Jurkat, Clone E6-1 (cell line): ENCODE results near the gene NELFCD.
A peak's percentile ranks its signal among the peaks of the same experiment; 100 is the strongest.
"Not testable (repeated sequence)": the region's sequence is repeated elsewhere in the genome, so short reads cannot be mapped to it uniquely, and the experiment has no call there.

Source experiments
- DNase-seq: peaks from one replicate; pipeline ENCODE4 v3.0.0-alpha.2; 2011; ENCODE audit warnings: low read depth, low spot score
- H3K4me3 ChIP-seq: 2 replicates; pipeline ENCODE4 v1.5.1; 2011; ENCODE audit warnings: mild to moderate bottlenecking, low read length, control low read depth, moderate library complexity

Gene NELFCD

GRCh38 chr20:58969439-58969838, 11.6 kb upstream of the NELFCD start:
- DNase-seq, result no peak
- no peak overlapping the region for H3K4me3 ChIP-seq

- no peak for DNase-seq
- no peak overlapping the region for H3K4me3 ChIP-seq
These were observed 10.9 kb upstream of the NELFCD start for GRCh38 chr20:58970146-58970545.

GRCh38 chr20:58971429-58971828, 9.6 kb upstream of the NELFCD start:
- no peak for DNase-seq
- H3K4me3 ChIP-seq, result no peak overlapping the region

- DNase-seq, result no peak
- no peak overlapping the region for H3K4me3 ChIP-seq
These were observed 7.9 kb upstream of the NELFCD start for GRCh38 chr20:58973179-58973578.

DNA sequence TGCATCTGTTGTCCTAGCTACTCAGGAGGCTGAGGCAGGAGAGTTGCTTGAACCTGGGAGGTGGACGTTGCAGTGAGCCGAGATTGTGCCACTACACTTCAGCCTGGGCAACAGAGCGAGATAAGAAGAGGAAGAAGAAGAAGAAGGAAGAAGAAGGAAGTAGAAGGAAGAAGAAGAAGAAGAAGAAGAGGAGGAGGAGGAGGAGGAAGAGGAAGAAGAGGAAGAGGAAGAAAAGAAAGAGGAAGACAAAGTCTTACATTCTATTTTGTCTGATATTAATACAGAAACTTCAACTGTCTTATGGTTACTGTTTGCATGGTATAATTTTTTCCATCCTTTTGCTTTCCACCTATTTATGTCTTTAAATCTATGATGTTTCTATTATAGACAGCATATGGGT, 7.2 kb upstream of the NELFCD start:
- no peak for DNase-seq
- H3K4me3 ChIP-seq, result no peak overlapping the region

DNA sequence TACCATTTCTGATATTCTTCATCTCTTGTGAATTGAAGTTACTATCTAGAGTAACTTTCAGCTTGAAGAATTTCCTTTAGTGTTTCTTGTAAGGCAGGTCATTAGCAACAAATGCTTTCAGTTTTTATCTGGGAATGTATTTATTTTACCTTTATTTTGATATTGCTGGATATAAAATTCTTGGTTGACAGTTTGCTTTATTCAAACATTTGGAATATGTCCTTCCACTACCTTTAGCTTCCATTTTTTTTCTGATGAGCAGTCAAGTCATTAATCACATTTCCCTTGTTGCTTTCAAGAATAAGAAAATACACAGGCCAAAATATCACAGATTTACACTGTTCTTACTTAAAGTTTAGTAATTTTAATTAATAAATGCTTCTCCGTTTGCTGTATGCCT, 5.7 kb upstream of the NELFCD start:
- no peak overlapping the region for H3K4me3 ChIP-seq
- DNase-seq, result no peak

- H3K4me3 ChIP-seq, result no peak overlapping the region
- no peak for DNase-seq
These were observed 4.9 kb upstream of the NELFCD start for GRCh38 chr20:58976061-58976730.

DNA sequence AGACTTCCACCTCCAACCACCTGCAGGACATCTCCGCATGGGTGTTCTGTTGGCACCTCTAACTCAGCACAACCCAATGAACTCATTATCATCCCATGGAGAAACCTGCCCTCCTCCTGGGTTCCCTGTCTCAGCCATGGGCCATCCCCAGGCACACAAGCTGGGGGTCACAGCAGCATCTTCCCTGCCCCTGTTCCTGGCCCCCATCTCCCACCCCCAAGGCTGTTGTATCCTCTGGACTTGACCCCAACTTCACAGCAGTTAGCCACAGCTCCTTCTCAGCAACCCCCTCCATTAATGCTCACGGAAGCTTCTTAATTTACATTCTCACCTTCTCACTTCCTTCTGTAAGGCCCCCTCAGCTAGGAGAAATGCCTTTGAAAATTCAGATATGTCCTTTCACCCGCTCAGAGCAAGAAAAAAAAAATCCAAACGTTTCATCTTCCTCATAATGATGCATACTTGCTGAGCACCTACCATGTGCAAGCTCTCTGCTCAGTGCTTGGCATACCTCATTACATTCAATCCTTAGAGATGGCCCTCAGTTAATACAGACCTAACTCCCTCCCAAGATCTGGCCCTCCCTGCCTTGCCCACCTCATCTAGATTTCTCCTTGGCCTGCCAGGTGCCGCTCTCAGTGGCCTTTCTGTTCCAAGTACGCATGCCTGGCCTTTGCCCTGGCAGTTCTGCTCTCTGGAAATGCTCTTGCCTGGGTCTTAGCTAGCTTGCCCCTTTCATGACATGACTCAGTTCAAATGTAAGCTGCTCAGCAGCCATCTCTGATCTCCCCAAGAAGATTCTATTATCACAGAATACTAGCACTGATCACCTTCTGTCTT, 2.5 kb upstream of the NELFCD start:
- H3K4me3 ChIP-seq, result no peak overlapping the region
- DNase-seq, result no peak

- peak overlapping the region; percentile 98 for H3K4me3 ChIP-seq
- no peak for DNase-seq
These were observed 740 bp downstream of the NELFCD start for GRCh38 chr20:58981628-58982364.

GRCh38 chr20:58982406-58983114, 1.5 kb downstream of the NELFCD start:
- peak overlapping the region; percentile 98 for H3K4me3 ChIP-seq

GRCh38 chr20:58983115-58983468, 2.0 kb downstream of the NELFCD start:
- DNase-seq, H3K4me3 ChIP-seq: not testable (repeated sequence)

More at GRCh38 chr20:58982406-58983114, 1.5 kb downstream of the NELFCD start:
- no peak for DNase-seq

DNA sequence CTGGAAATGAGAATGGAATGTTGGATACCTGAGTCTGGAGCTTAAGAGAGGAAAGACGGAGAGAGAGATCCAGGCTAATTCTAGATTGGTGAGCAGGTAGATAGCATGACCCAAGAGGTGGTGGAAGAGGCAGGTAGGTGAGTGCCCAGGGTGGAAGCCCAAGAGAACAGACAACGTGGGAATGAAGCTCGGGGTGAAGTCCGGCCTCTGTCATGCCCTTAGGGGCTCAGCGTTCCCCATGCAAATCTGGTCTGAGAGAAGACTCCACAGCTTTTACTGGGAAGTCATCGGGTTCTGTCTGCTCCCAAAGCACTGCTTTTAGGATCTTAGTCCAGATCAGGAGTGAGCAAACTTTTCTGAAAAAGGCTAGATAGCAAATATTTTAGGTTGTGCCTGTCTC, 3.6 kb downstream of the NELFCD start:
- H3K4me3 ChIP-seq, result no peak overlapping the region
- DNase-seq, result no peak

- H3K4me3 ChIP-seq, result no peak overlapping the region
- DNase-seq, result no peak
These were observed 4.6 kb downstream of the NELFCD start for GRCh38 chr20:58985656-58986055.

GRCh38 chr20:58986286-58986967, 5.4 kb downstream of the NELFCD start:
- DNase-seq, result no peak

DNA sequence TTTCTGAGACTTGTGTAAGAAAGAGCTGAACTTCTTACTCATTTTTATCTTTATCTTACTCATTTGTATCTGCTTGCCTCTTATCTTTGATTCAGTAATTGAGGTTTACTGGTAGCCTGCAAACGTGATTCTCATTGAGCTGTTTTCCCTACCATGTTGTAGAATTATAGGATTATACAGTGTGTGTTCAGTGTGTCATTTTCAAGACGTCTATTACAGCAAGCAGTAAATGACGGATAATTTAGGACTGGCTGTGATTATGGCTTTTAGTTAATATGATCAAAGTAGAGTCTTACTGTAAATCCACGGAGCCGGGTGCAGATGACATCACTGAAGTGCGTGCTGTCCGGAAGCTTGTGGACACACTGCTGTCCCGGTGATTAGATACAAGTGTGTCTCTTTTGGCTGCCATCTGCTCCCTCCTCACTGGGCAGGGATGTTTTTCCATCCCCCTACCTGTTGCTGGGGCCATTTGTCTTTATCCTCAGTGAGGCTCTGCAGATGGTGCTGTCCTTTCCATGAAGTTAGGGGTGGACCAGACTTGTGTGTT, 6.0 kb downstream of the NELFCD start:
- DNase-seq, result no peak
- H3K4me3 ChIP-seq, result no peak overlapping the region

More at GRCh38 chr20:58986286-58986967, 5.4 kb downstream of the NELFCD start:
- H3K4me3 ChIP-seq, result no peak overlapping the region

GRCh38 chr20:58987790-58988564, 6.9 kb downstream of the NELFCD start:
- H3K4me3 ChIP-seq, result no peak overlapping the region
- DNase-seq, result no peak

DNA sequence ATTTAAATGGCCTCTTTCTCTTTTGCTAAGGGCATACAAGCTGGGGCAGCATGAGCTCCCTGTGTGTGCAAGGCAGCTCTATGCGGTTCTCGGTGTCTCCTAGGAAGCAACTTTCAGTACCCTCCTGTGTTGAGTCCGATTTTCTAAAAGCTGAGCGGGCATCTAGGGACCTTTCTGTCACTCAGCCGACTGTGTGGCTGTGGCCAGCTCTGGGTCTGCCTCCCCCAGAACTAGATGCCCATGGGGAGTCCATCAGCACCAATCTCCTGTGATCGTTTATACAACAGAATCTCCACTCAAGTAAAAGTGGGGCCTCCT, 7.5 kb downstream of the NELFCD start:
- no peak overlapping the region for H3K4me3 ChIP-seq
- DNase-seq, result no peak

- H3K4me3 ChIP-seq, result no peak overlapping the region
- DNase-seq, result no peak
These were observed 8.1 kb downstream of the NELFCD start for GRCh38 chr20:58989196-58989595.
